ENCODE results near the gene SMIM22. TPM values are rescaled to one million over a fixed set of nuclear protein-coding genes. Genes with fewer than 3 reads are reported as not detected.

Gene SMIM22, protein sequence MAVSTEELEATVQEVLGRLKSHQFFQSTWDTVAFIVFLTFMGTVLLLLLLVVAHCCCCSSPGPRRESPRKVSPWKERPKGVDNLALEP
- total RNA-seq, result not detected
- polyA plus RNA-seq, result not detected
- long read RNA-seq, donor 1, result 0 reads
- long read RNA-seq, donor 2, partial matches to known transcripts, result 0 of 11 reads
- long read RNA-seq, donor 2, other reads (novel, unspliced or antisense), result 7 of 11 reads

DNA sequence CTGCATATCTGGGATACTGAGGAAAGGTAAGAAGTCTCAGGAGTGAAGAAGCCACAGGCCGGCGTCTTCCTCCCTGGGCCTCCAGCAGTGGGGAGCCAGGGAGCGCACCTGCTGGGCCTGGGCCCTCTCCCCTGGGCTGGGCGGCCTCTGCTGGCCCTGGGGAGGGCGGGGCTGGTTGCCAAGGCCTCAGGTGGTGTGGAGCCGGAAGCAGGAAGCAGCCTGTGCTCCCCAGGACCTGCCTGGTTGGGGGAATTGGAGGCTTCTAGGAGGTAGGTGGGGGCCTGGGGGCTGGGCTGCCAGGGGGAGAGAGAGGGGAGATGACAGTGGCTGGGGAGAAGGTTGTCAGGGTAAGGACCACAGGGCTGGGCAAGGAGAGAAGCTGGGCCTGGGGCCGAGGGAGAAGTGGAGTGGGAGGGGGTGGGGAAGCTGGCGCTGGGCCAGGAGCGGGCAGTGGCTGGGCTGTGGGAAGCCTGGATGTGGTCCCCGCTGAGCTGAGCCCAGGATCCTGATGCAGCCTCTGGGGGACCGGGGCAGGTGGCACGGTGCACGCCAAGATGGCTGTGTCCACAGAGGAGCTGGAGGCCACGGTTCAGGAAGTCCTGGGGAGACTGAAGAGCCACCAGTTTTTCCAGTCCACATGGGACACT lies at the start of gene SMIM22:
Gene SMIM22 (plus strand): TSS at position 189 of the 647 bp plus-strand sequence. CDS start 366 bp downstream, at position 555.
- WGBS, 5 donors, result 77 to 88% (median 86%) methylated on average over 9 to 14 of the region's 14 CpGs
- H3K27me3 ChIP-seq (replicated peaks in 1 of 7), result no peaks in the 10 kb centered on the region
- peaks cover 0 to 56% (median 16%) of the 10 kb centered on the region in 6 donors for H3K36me3 ChIP-seq
- H3K4me1 ChIP-seq, result peaks cover 0 to 7% (median 5%) of the 10 kb centered on the region in 6 donors
- intact Hi-C loops (cut with DNase I; ENCODE audit: low total_unique reads), result no loop called here
- H3K27ac ChIP-seq, result no peak within 1 kb of the TSS
- no peak within 1 kb of the TSS for H3K4me3 ChIP-seq
- H3K9me3 ChIP-seq, result no peaks in the 10 kb centered on the region
- TF ChIP-seq POLR2AphosphoS5 (IDR thresholded peaks at IDR 0.05) (peak in 1 of 3 donors; percentile 31), POLR2A (IDR thresholded peaks at IDR 0.05) (no peak)
- DNase-seq, result no peak

GRCh38 chr16:4746215-4746614 lies 49.0 kb upstream of the SMIM22 start:
- DNase-seq, result no peak
- no peaks in the 10 kb centered on the region for H3K27me3 ChIP-seq (replicated peaks in 1 of 7)
- peaks cover 0 to 51% (median 21%) of the 10 kb centered on the region in 6 donors for H3K4me1 ChIP-seq
- no peaks in the 10 kb centered on the region for H3K9me3 ChIP-seq
- WGBS, 5 donors, result 84 to 97% (median 90%) methylated on average over 7 to 8 of the region's 8 CpGs
- intact Hi-C loops (cut with DNase I; ENCODE audit: low total_unique reads), result no loop called here
- peak in 1 of 3 donors; percentile 13 for TF ChIP-seq POLR2AphosphoS5 (IDR thresholded peaks at IDR 0.05)
- TF ChIP-seq POLR2A (IDR thresholded peaks at IDR 0.05), result no peak
- TF ChIP-seq, protein P1, sequence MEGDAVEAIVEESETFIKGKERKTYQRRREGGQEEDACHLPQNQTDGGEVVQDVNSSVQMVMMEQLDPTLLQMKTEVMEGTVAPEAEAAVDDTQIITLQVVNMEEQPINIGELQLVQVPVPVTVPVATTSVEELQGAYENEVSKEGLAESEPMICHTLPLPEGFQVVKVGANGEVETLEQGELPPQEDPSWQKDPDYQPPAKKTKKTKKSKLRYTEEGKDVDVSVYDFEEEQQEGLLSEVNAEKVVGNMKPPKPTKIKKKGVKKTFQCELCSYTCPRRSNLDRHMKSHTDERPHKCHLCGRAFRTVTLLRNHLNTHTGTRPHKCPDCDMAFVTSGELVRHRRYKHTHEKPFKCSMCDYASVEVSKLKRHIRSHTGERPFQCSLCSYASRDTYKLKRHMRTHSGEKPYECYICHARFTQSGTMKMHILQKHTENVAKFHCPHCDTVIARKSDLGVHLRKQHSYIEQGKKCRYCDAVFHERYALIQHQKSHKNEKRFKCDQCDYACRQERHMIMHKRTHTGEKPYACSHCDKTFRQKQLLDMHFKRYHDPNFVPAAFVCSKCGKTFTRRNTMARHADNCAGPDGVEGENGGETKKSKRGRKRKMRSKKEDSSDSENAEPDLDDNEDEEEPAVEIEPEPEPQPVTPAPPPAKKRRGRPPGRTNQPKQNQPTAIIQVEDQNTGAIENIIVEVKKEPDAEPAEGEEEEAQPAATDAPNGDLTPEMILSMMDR (IDR thresholded peaks at IDR 0.05 in 8 of 11, conservative IDR thresholded peaks at IDR 0.05 in 3 of 11), result no peak
- H3K27ac ChIP-seq, result peak overlapping the region in 1 of 8 donors; percentile 65
- peaks cover 0 to 30% (median 18%) of the 10 kb centered on the region in 6 donors for H3K36me3 ChIP-seq
- H3K4me3 ChIP-seq, result no peak overlapping the region

DNA sequence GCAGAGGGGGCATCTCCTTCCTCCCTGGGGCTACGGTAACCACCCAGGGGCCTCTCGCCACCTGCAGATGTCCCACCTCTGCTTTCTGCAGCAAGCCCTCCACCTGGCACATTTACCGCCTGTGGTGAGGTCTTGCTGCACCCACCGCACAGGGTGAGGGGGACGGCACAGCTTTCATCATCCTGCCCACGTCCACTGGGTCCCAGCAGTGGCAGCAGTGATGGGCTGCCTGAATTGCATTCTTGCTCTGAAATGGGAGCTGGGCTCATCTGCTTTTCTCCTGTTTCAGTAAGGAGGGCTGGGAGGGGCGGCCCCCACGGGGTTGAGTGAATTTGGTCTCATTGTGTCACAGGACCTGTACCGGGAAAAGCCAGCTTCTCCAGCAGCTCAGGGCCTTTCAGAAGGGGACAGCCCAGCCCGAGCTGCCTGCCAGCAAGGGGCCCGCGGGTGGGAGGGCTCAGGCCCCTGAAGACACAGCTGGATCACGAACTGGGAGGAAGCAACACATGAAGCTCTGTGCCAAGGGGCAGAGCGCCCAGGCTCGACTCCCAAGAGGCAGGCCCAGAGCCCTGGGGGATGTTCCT lies 48.1 kb upstream of the SMIM22 start:
- 36 to 62% (median 47%) methylated on average over 15 of the region's 15 CpGs for WGBS, 5 donors
- no peak for DNase-seq
- H3K36me3 ChIP-seq, result peaks cover 0 to 39% (median 26%) of the 10 kb centered on the region in 6 donors
- TF ChIP-seq POLR2A (IDR thresholded peaks at IDR 0.05), result no peak
- peak in 1 of 3 donors; percentile 69 for TF ChIP-seq POLR2AphosphoS5 (IDR thresholded peaks at IDR 0.05)
- intact Hi-C loops (cut with DNase I; ENCODE audit: low total_unique reads), result no loop called here
- peaks cover 0 to 51% (median 21%) of the 10 kb centered on the region in 6 donors for H3K4me1 ChIP-seq
- H3K27me3 ChIP-seq (replicated peaks in 1 of 7), result no peaks in the 10 kb centered on the region
- H3K27ac ChIP-seq, result peak overlapping the region in 4 of 8 donors; percentile 23 to 65 (median 46)
- no peak overlapping the region for H3K4me3 ChIP-seq
- H3K9me3 ChIP-seq, result no peaks in the 10 kb centered on the region

DNA sequence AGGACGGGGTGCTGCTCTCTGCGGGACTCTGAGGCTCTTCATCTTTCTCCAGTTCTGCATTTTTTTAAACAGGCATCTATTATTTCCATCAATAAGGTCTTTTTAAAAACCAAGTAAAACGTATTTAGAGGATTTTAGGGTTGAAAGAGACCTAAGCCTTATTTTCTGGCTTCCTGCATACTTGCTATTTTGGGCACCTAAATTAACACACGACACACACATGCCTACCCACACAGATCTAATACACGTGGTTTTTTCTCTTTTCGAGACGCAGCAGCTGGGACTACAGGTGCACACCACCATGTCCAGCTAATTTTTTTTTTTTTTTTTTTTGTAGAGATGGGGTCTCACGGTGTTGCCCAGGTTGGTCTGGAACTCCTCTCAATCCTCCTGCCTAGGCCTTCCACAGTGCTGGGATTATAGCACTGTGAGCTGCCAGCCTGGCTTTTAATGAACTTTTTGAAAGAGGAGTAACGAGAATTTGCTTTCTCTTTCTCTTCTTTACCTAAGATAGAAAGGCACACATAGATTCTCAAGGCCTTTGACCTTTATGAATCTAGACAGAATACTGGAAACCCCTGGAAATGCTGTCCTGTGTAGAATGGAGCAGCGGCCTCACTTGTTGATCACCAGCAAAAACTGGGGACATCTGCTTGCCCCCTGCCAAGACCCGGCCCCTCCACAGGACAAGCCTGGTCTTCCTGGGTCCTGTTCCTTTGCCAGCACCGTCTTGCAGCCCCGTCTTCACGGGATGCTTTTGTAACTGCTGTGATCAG lies 47.1 kb upstream of the SMIM22 start:
- 53 to 73% (median 69%) methylated on average over 13 to 14 of the region's 14 CpGs for WGBS, 5 donors
- Histone ChIP-seq H3K4me1 (peaks cover 0 to 42% (median 16%) of the 10 kb centered on the region in 6 donors), H3K27ac (peak overlapping the region in 5 of 8 donors; percentile 2 to 65 (median 33)), H3K4me3 (no peak overlapping the region), H3K27me3 (replicated peaks in 1 of 7) (no peaks in the 10 kb centered on the region), H3K9me3 (no peaks in the 10 kb centered on the region), H3K36me3 (peaks cover 4 to 49% (median 37%) of the 10 kb centered on the region in 6 donors)
- no peak for DNase-seq
- intact Hi-C loops (cut with DNase I; ENCODE audit: low total_unique reads), result no loop called here
- TF ChIP-seq, protein P1 (IDR thresholded peaks at IDR 0.05 in 8 of 11, conservative IDR thresholded peaks at IDR 0.05 in 3 of 11), result no peak
- no peak for TF ChIP-seq POLR2A (IDR thresholded peaks at IDR 0.05)
- no peak for TF ChIP-seq POLR2AphosphoS5 (IDR thresholded peaks at IDR 0.05)
